Measurements from ENCODE around the gene MALRD1.

MALRD1 gene

DNA sequence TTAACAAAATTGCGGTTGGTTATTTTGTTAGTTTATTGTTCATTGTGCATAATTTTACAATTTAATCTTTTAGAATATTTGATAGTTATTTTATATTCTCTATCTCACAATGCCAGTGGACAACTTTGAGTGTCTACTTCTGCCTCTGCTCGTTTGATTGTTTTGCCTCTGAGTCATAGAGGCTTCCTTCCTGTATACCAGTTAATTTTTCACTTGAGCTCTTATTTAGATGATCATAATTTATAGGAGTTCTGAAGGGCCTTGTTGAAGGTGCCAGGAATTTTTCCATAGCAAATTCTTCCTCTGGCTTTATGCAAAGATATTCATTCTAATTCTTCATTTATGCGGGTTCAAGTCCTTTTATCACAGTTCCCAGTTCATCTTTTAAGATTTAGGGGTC lies 5.2 kb upstream of the MALRD1 start:
- Histone ChIP-seq H3K27ac (ENCODE audit: low read depth, low read length) (no peak overlapping the region), H3K27me3 (ENCODE audit: insufficient read depth, low read length) (no peaks in the 10 kb centered on the region), H3K36me3 (ENCODE audit: insufficient read depth, low read length) (no peaks in the 10 kb centered on the region), H3K9me3 (ENCODE audit: insufficient read depth, low read depth, low read length) (no peaks in the 10 kb centered on the region), H3K4me3 (ENCODE audit: low read length) (no peak overlapping the region), H3K9ac (ENCODE audit: low read depth, low read length) (no peak overlapping the region), H3K4me1 (ENCODE audit: insufficient read depth, low read length) (no peaks in the 10 kb centered on the region; the same call in 1 of the 2 replicates)
- 100% methylated on average over 2 of the region's 3 CpGs for WGBS

DNA sequence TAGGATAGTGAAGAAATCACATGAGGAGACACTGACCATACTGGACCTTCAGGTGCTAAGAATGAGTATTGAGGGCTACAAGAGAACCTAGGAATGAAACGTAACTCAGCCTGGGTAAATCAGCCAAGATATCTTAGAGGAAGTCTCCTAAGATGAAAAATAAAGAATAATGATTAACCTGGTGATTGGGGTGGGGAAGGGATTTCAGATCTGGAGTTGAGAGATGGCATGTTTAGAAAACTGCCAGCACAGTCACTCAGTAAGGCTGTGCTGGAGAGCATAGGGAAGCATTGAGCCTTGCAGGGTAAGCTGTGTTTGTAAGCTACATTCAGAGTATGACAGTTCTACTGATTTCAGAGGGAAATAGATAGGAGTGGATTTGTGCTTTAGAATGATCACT lies 1.9 kb upstream of the MALRD1 start:
- Histone ChIP-seq H3K9ac (ENCODE audit: low read depth, low read length) (no peak overlapping the region), H3K4me3 (ENCODE audit: low read length) (no peak overlapping the region), H3K27me3 (ENCODE audit: insufficient read depth, low read length) (no peaks in the 10 kb centered on the region), H3K4me1 (ENCODE audit: insufficient read depth, low read length) (peaks cover 3% of the 10 kb centered on the region; the same call in 1 of the 2 replicates), H3K36me3 (ENCODE audit: insufficient read depth, low read length) (no peaks in the 10 kb centered on the region), H3K9me3 (ENCODE audit: insufficient read depth, low read depth, low read length) (no peaks in the 10 kb centered on the region), H3K27ac (ENCODE audit: low read depth, low read length) (no peak overlapping the region)
- WGBS: 93% methylated on average over 1 of the region's 1 CpG

DNA sequence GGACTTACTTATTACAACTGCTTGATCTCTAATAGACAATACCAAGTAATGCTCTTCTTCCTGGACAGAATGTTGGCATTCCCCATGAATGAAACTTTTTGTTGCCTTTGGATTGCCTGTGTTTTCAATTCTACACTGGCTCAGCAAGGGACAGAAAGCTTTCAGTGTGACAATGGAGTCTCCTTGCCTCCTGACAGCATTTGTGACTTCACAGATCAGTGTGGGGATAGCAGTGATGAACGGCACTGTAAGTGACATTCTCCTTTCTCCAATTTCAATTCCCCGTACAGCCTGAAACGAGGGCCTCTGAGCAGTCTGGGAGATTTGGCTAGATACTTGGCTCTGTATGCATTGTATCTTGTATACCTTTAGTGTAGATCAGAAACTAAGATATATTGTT lies 290 bp downstream of the MALRD1 start:
- Histone ChIP-seq H3K27me3 (ENCODE audit: insufficient read depth, low read length) (no peaks in the 10 kb centered on the region), H3K4me1 (ENCODE audit: insufficient read depth, low read length) (peaks cover 3% of the 10 kb centered on the region; the same call in 1 of the 2 replicates), H3K27ac (ENCODE audit: low read depth, low read length) (no peak overlapping the region), H3K36me3 (ENCODE audit: insufficient read depth, low read length) (no peaks in the 10 kb centered on the region), H3K9ac (ENCODE audit: low read depth, low read length) (no peak overlapping the region), H3K4me3 (ENCODE audit: low read length) (no peak overlapping the region), H3K9me3 (ENCODE audit: insufficient read depth, low read depth, low read length) (no peaks in the 10 kb centered on the region)
- 80% methylated on average over 1 of the region's 3 CpGs for WGBS

DNA sequence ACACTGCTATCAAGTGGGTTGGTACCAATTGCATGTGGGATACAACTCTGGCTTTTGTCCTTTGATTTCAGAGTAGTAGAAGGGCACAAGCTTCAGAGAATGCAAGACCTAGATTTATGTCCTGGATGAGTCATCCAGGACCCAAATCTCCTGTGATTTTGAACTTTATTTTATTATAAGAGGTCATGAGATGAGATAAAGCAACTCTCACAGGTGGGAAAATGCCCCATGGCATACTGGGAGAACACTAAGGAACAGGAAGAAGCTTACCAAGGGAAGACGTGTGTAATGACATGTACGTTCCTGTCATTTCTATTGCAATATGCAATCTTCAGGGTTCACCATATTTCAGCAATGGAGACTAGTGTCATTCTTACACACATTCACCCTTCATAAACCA lies 966 bp downstream of the MALRD1 start:
- Histone ChIP-seq H3K9ac (ENCODE audit: low read depth, low read length) (no peak overlapping the region), H3K27me3 (ENCODE audit: insufficient read depth, low read length) (no peaks in the 10 kb centered on the region), H3K4me3 (ENCODE audit: low read length) (no peak overlapping the region), H3K9me3 (ENCODE audit: insufficient read depth, low read depth, low read length) (no peaks in the 10 kb centered on the region), H3K27ac (ENCODE audit: low read depth, low read length) (no peak overlapping the region), H3K4me1 (ENCODE audit: insufficient read depth, low read length) (peaks cover 3% of the 10 kb centered on the region; the same call in 1 of the 2 replicates), H3K36me3 (ENCODE audit: insufficient read depth, low read length) (no peaks in the 10 kb centered on the region)
- 95% methylated on average over 2 of the region's 2 CpGs for WGBS

DNA sequence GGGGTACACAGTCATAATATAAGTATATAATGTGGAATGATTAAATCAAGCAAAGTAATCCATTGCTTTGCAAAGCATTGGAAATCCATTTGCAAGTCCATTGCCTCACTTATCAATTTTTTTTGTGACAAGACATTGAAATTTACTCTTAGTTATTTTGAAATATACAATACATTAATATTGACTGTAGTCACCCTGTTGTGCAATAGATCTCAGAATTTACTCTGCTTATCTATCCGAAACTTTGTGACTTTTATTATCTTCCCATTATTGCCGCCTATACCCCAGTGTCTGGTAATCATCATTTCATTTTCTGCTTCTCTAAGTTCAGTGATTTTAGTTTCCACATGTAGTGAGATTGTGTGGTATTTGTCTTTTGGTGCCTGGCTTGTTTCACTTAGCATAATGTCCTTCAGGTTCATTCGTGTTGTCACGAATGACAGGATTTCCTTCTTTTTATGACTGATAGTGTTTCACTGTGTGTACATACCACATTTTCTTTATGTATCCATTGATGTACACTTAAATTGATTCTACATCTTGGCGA lies 5.8 kb downstream of the MALRD1 start:
- no peaks in the 10 kb centered on the region for H3K36me3 ChIP-seq (ENCODE audit: insufficient read depth, low read length)
- no peak overlapping the region for H3K9ac ChIP-seq (ENCODE audit: low read depth, low read length)
- H3K9me3 ChIP-seq (ENCODE audit: insufficient read depth, low read depth, low read length): no peaks in the 10 kb centered on the region
- 96% methylated on average over 4 of the region's 5 CpGs for WGBS
- no peak overlapping the region for H3K4me3 ChIP-seq (ENCODE audit: low read length)
- no peaks in the 10 kb centered on the region for H3K27me3 ChIP-seq (ENCODE audit: insufficient read depth, low read length)
- H3K27ac ChIP-seq (ENCODE audit: low read depth, low read length): no peak overlapping the region
- H3K4me1 ChIP-seq (ENCODE audit: insufficient read depth, low read length): no peaks in the 10 kb centered on the region

DNA sequence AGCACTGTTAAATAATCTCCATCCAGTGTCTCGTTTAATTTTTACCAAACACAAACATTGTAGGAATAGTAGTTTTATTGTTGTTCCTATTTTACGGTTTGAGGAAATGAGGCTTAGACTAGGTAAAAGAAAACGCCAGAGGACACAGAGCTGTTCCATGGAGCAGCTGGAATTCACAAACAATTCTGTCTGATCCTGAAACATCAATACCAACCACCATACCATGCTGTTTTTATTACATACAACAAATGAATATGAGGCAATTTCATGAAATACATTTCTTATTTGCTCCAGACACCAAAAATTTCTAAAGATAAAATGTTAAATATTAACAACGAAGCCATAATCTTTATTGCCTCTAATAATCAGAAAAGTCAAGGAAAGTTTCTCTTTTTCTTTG lies 9.4 kb downstream of the MALRD1 start:
- Histone ChIP-seq H3K4me1 (ENCODE audit: insufficient read depth, low read length) (no peaks in the 10 kb centered on the region), H3K9ac (ENCODE audit: low read depth, low read length) (no peak overlapping the region), H3K27me3 (ENCODE audit: insufficient read depth, low read length) (no peaks in the 10 kb centered on the region), H3K4me3 (ENCODE audit: low read length) (no peak overlapping the region), H3K36me3 (ENCODE audit: insufficient read depth, low read length) (no peaks in the 10 kb centered on the region), H3K27ac (ENCODE audit: low read depth, low read length) (no peak overlapping the region), H3K9me3 (ENCODE audit: insufficient read depth, low read depth, low read length) (no peaks in the 10 kb centered on the region)
- 70% methylated on average over 2 of the region's 4 CpGs for WGBS

DNA sequence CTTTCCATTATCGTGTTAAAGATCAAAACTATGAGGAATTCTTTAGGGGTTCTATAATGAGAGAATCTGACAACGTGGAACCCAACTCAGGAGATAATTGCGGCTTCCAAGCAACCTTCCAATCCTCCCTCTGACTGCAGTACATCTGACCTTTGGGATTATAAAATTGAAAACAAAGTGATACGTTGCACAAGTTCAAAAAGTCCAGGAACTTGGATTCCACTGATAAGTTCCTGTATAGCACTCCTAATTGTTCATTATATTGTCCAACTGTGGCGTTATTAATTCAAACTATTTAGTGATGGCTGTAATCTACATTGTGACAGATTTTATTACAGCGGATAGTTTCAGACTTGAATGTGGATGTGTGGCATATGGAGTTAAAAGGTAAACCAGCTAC lies 15.4 kb downstream of the MALRD1 start:
- 94% methylated on average over 6 of the region's 6 CpGs for WGBS
- H3K4me3 ChIP-seq (ENCODE audit: low read length): no peak overlapping the region
- H3K27ac ChIP-seq (ENCODE audit: low read depth, low read length): no peak overlapping the region
- H3K9me3 ChIP-seq (ENCODE audit: insufficient read depth, low read depth, low read length): no peaks in the 10 kb centered on the region
- no peak overlapping the region for H3K9ac ChIP-seq (ENCODE audit: low read depth, low read length)
- no peaks in the 10 kb centered on the region for H3K4me1 ChIP-seq (ENCODE audit: insufficient read depth, low read length)
- H3K36me3 ChIP-seq (ENCODE audit: insufficient read depth, low read length): no peaks in the 10 kb centered on the region
- H3K27me3 ChIP-seq (ENCODE audit: insufficient read depth, low read length): no peaks in the 10 kb centered on the region

DNA sequence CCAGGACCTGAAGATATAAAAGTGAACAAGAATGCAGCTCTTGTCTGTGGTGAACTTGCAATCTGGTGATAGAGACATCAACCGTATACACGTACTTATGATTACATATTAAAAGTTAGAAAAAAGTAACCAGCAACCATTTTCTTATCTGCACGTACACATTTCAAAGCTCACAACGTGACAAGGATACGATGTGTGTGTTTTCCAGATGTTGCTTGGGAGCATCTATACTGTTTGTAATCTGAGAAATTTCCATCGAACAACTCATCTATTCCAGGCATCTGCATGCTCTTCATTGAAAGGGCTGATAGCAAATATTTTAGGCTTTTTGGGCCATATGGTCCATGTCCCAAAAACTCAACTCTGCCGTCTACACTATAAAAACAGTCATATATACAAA lies 23.3 kb downstream of the MALRD1 start:
- Histone ChIP-seq H3K36me3 (ENCODE audit: insufficient read depth, low read length) (no peaks in the 10 kb centered on the region), H3K9ac (ENCODE audit: low read depth, low read length) (no peak overlapping the region)
- 100% methylated on average over 6 of the region's 7 CpGs for WGBS

DNA sequence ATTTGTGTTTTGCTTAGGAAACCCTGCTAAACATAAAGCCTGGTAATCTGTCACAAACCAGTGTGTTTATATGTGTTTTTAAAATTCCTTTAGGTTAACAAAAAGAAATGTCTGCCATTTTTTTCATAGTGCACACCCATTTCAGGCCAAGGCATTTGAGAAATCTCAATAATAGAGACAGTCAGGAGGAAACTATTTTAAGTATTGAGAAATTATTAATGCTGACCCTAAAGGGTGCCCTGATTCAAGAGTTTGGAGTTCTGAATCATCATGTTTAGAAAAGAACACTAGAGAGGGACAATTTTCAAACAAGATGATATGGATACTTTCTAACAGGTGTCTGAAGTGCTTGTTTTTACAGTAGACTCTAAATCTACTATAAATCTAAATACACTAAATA lies 28.7 kb downstream of the MALRD1 start:
- no peak overlapping the region for H3K9ac ChIP-seq (ENCODE audit: low read depth, low read length)
- H3K36me3 ChIP-seq (ENCODE audit: insufficient read depth, low read length): no peaks in the 10 kb centered on the region
- H3K9me3 ChIP-seq (ENCODE audit: insufficient read depth, low read depth, low read length): no peaks in the 10 kb centered on the region
- no peak overlapping the region for H3K27ac ChIP-seq (ENCODE audit: low read depth, low read length)
- no peaks in the 10 kb centered on the region for H3K4me1 ChIP-seq (ENCODE audit: insufficient read depth, low read length)
- H3K27me3 ChIP-seq (ENCODE audit: insufficient read depth, low read length): no peaks in the 10 kb centered on the region
- H3K4me3 ChIP-seq (ENCODE audit: low read length): no peak overlapping the region

More for the DNA sequence above, 23.3 kb downstream of the MALRD1 start:
- Histone ChIP-seq H3K4me3 (ENCODE audit: low read length) (no peak overlapping the region), H3K27me3 (ENCODE audit: insufficient read depth, low read length) (no peaks in the 10 kb centered on the region), H3K4me1 (ENCODE audit: insufficient read depth, low read length) (no peaks in the 10 kb centered on the region), H3K27ac (ENCODE audit: low read depth, low read length) (no peak overlapping the region), H3K9me3 (ENCODE audit: insufficient read depth, low read depth, low read length) (no peaks in the 10 kb centered on the region)

DNA sequence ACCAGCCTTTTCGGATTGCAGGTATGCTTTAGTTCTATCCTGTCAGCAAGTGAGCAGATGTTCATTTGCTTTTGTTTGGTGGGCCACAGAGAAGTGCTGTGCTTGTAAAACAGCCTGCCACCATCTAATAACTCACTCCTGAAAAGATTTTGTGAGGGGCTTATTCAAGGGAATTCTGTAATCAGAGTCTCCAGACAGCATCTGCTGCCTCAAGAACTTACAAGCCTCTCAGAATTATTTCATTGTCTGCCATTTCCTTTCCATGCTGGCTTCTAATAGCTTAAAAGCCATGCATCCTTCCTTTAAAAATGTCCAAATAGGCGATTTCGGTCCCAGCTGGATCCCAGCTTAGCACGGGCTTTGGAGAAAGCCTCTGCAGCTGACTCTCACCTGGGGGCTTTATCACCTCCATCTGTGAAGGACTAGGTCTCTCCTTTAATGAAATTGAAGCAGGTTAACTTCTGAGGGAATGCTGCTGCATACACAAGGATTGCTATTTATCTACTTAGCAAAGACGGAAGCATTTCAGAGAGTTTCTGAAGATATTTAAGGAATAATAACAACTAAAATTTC lies 48.0 kb downstream of the MALRD1 start:
- Histone ChIP-seq H3K9me3 (ENCODE audit: insufficient read depth, low read depth, low read length) (0 out of 2 replicates have a peak, but pooled peaks cover 2% of the 10 kb centered on the region), H3K36me3 (ENCODE audit: insufficient read depth, low read length) (no peaks in the 10 kb centered on the region), H3K27ac (ENCODE audit: low read depth, low read length) (no peak overlapping the region), H3K9ac (ENCODE audit: low read depth, low read length) (no peak overlapping the region), H3K4me1 (ENCODE audit: insufficient read depth, low read length) (peaks cover 12% of the 10 kb centered on the region), H3K27me3 (ENCODE audit: insufficient read depth, low read length) (no peaks in the 10 kb centered on the region), H3K4me3 (ENCODE audit: low read length) (no peak overlapping the region)
- WGBS: 80% methylated on average over 4 of the region's 5 CpGs

DNA sequence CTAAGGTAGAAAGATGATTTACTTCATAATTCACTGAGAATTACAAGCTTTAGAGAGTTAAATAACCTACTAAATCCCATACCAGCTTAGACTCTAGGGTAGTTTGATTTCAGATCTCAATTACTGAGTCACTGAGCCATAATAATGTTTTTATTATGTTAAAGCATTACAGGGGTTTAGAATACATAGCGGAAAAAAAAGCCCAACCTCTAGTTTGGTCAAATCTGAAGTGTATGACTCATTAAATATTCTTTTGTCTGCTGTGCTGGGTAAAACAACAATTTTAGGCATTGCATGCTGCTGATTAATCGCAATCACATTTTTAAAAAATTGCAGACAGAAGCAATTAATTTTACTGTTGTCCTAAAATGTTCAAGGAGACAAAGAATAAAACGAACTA lies 48.5 kb downstream of the MALRD1 start:
- 98% methylated on average over 3 of the region's 3 CpGs for WGBS
- Histone ChIP-seq H3K36me3 (ENCODE audit: insufficient read depth, low read length) (no peaks in the 10 kb centered on the region), H3K4me1 (ENCODE audit: insufficient read depth, low read length) (peaks cover 12% of the 10 kb centered on the region), H3K27me3 (ENCODE audit: insufficient read depth, low read length) (no peaks in the 10 kb centered on the region), H3K9me3 (ENCODE audit: insufficient read depth, low read depth, low read length) (0 out of 2 replicates have a peak, but pooled peaks cover 2% of the 10 kb centered on the region), H3K9ac (ENCODE audit: low read depth, low read length) (no peak overlapping the region), H3K27ac (ENCODE audit: low read depth, low read length) (no peak overlapping the region), H3K4me3 (ENCODE audit: low read length) (no peak overlapping the region)

DNA sequence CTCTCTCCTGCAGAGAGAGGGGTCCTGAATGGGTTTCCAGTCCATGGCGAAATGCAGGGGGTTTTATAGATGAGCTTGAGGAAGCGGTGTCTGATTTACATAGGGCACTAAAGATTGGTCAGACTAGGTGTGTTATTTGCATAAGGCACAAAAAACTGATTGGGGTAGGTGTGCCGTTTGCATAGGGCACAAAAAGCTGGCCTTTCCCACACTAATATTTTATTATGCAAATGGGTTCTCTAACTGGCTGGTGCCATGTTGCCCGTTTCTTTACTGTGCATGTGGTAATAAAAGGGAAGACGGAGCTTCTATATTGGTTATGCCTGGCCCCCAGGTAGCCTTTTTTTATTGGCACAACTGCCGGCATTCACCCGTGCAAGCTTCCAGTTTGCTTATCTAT lies 50.2 kb downstream of the MALRD1 start:
- H3K4me3 ChIP-seq (ENCODE audit: low read length): no peak overlapping the region
- H3K36me3 ChIP-seq (ENCODE audit: insufficient read depth, low read length): no peaks in the 10 kb centered on the region
- WGBS: 95% methylated on average over 7 of the region's 7 CpGs
- H3K9ac ChIP-seq (ENCODE audit: low read depth, low read length): no peak overlapping the region
- H3K27me3 ChIP-seq (ENCODE audit: insufficient read depth, low read length): no peaks in the 10 kb centered on the region
- H3K9me3 ChIP-seq (ENCODE audit: insufficient read depth, low read depth, low read length): 0 out of 2 replicates have a peak, but pooled peaks cover 2% of the 10 kb centered on the region
- no peak overlapping the region for H3K27ac ChIP-seq (ENCODE audit: low read depth, low read length)
- H3K4me1 ChIP-seq (ENCODE audit: insufficient read depth, low read length): peaks cover 12% of the 10 kb centered on the region
